PFSK-1 (cell line): ENCODE results near the gene UST.

ENCODE experiments used
- FOXP2 ChIP-seq: optimal IDR thresholded peaks from 2 replicates; pipeline ENCODE3; 2011; ENCODE audit warnings: borderline replicate concordance, control low read depth, inconsistent platforms; ENCODE audit not compliant: insufficient read depth; ENCODE audit errors: extremely low read length, extremely low read depth
- POLR2AphosphoS5 ChIP-seq: IDR thresholded peaks from 2 replicates; pipeline ENCODE4 v1.6.1; 2012; ENCODE audit warnings: low read depth, mild to moderate bottlenecking, control low read depth, low read length, moderate library complexity
- SIN3A ChIP-seq: IDR thresholded peaks from 2 replicates; pipeline ENCODE4 v1.6.1; 2012; ENCODE audit warnings: mild to moderate bottlenecking, low read length, moderate library complexity, borderline replicate concordance; ENCODE audit not compliant: insufficient read depth

GRCh38 chr6:149046822-149047246 lies 300.0 kb downstream of the UST start:
- TF ChIP-seq POLR2AphosphoS5 (no peak), SIN3A (no peak), FOXP2 (no peak)
